D721Med (cell line): Measurements from ENCODE around the gene MCMBP.

Source experiments
- DNase-seq: peaks from one replicate; pipeline ENCODE4 v3.0.0; 2011; ENCODE audit warnings: low spot score; ENCODE audit not compliant: insufficient read length
- FAIRE-seq: peaks from 2 replicates; lab custom pipeline; 2011; peaks lifted over from hg19 to GRCh38; lab: Jason Lieb, UNC
- TF ChIP-seq, protein P1 (sequence below): IDR thresholded peaks from 2 replicates; pipeline ENCODE4 v1.5.1; 2012; ENCODE audit warnings: mild to moderate bottlenecking, control low read depth; ENCODE audit not compliant: insufficient read depth; ENCODE audit errors: missing control alignments

MCMBP gene

GRCh38 chr10:119903946-119904666 lies 31.5 kb upstream of the MCMBP start:
- DNase-seq (no peak), FAIRE-seq (no peak)
- TF ChIP-seq, protein P1, sequence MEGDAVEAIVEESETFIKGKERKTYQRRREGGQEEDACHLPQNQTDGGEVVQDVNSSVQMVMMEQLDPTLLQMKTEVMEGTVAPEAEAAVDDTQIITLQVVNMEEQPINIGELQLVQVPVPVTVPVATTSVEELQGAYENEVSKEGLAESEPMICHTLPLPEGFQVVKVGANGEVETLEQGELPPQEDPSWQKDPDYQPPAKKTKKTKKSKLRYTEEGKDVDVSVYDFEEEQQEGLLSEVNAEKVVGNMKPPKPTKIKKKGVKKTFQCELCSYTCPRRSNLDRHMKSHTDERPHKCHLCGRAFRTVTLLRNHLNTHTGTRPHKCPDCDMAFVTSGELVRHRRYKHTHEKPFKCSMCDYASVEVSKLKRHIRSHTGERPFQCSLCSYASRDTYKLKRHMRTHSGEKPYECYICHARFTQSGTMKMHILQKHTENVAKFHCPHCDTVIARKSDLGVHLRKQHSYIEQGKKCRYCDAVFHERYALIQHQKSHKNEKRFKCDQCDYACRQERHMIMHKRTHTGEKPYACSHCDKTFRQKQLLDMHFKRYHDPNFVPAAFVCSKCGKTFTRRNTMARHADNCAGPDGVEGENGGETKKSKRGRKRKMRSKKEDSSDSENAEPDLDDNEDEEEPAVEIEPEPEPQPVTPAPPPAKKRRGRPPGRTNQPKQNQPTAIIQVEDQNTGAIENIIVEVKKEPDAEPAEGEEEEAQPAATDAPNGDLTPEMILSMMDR: no peak

- TF ChIP-seq, protein P1: no peak
- DNase-seq: no peak
- no peak for FAIRE-seq
These were observed 25.9 kb upstream of the MCMBP start for GRCh38 chr10:119898577-119898976.

DNA sequence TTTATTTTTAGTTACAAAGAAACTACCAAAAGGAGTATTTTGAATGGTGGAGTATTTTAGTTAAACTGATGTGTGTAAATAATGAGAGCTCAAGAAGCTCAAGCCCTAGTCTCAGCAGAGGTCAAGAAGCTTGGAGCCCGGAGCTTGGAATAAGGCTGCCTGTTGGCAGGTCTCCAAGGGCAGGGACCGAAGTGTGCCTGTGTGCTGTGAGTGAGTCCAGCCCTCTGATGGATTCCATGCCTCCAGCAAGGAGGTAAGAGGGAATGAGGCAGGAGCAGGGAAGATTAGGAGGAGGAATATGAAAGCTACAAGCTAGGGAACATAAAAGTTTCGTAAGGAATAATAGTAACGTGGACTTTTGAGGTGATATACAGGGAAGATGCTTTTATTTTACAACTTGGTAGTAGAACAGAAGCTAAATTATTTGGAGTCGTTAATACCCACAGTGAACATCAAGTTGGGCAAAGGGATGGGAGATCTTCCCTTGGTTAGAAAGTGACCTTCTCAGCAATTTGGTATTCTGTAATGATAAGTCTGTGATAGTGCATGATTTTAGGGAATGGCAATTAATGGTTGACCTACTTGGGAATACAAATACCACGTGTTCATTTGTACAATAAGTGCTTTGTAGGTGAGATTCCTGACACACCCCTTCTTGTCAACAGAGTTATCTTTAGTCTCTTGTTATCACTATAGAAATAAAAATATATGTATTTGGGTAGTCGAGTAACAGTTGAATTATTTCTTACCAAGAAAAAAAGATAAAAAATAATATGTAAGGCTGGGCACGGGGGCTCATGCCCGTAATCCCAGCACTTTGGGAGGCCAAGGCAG lies 24.5 kb upstream of the MCMBP start:
- DNase-seq (no peak), FAIRE-seq (no peak)
- TF ChIP-seq, protein P1: no peak

DNA sequence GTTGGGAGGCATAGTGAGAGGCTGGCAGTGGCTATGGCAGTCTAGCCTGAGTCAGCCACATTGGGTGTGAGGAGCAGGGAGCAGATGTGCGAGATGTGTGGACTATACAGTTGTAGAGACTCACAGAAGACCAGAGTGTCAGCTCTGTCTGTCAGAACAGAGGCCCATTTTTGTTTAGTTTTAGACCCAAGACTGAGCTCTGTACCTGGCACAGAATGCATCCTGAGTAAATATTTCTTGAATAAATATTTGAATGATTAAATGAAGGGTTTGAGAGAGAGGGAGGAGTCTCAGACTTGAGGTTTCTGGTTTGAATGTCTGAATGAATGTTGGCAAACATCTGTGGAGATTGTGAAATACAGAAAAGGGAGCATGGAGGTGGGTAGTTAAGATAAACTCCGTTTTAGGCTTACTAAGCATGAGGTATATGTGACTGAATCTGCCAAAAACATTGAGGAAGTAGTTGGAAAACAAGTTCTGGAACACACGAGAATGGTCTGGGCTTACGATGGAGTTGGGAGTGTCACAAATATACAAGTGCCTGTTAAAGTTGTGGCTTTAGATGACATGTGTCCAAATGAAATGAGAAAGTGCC lies 23.5 kb upstream of the MCMBP start:
- no peak for DNase-seq
- no peak for FAIRE-seq

DNA sequence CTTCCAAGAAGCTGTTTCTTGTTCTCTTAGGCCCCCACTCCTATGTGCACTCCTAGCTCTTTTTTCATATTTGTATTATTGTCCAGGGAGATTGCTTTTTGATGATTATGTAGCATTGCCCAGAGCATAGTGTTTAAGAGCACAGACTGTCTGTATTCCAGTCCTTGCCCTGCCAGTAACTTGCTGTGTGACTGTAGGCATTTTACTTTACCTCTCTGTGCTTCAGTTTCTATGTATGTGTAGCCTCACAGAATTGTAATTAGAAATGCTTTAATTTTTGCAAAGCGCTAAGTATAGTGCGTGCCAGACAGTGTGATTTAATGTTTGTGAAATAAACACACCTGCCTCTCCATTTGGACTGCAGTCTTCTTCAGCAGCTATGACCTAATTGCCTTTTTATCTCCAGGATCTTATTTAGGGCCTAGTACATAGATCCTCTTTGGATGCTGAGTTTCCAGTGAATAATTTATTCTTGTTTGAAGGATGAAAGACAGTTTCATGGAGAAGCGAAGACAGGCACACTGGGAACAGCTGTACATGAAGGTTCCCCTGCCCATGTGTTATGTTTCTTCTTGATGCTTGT lies 21.3 kb upstream of the MCMBP start:
- TF ChIP-seq, protein P1: no peak
- no peak for FAIRE-seq

More for the DNA sequence above, 23.5 kb upstream of the MCMBP start:
- TF ChIP-seq, protein P1: no peak

DNA sequence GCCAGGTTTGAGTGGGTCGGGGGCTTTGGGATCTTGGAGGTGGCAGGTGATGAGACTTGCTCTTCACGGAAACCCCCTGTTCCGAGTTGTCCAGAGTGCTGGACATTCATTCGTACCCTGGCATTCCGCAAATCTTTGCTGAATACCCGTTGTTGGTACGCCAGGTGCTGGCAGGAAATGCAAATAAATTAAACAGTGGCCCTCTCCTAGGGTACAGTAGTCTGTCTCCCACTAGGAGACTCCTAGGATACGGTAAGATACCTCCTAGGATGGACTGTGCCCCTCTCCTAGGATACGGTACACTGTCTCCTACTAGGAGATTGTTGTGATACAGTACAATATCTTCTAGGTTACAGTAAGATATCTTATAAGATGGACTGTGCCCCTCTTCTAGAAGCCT lies 20.4 kb upstream of the MCMBP start:
- DNase-seq: no peak
- TF ChIP-seq, protein P1: no peak
- FAIRE-seq: no peak

More for the DNA sequence above, 21.3 kb upstream of the MCMBP start:
- no peak for DNase-seq
